GM13977 (cell line): ENCODE results near the gene CPSF4L.

ENCODE experiments used
- DNase-seq: peaks from one replicate; pipeline ENCODE4 v3.0.0; 2012; ENCODE audit warnings: low spot score
- CTCF ChIP-seq: IDR thresholded peaks from 2 replicates; pipeline ENCODE4 v1.5.1; 2012; ENCODE audit warnings: mild to moderate bottlenecking, control low read depth; ENCODE audit not compliant: insufficient read depth; ENCODE audit errors: extremely low read depth, missing control alignments
- in situ Hi-C: fragments of 300-500 bp; cut with MboI; formaldehyde crosslinking; loops from one replicate; pipeline ENCODE4 v1.12.0; 2022; ENCODE audit warnings: low sequenced_read_pairs, low pct_unique_long_range_greater_than_20kb, mixed read lengths, inconsistent platforms; ENCODE audit not compliant: unreplicated experiment

The CPSF4L gene

GRCh38 chr17:73208139-73208827 lies 53.4 kb downstream of the CPSF4L start:
- in situ Hi-C loops = no loop called here
- TF ChIP-seq CTCF = no peak
- no peak for DNase-seq

- no peak for TF ChIP-seq CTCF
- in situ Hi-C loops = no loop called here
- DNase-seq = no peak
These were observed 56.2 kb downstream of the CPSF4L start for GRCh38 chr17:73205459-73205961.

GRCh38 chr17:73203788-73204479 lies 57.7 kb downstream of the CPSF4L start:
- in situ Hi-C loops = no loop called here
- DNase-seq = no peak
- TF ChIP-seq CTCF = no peak

GRCh38 chr17:73203135-73203787 lies 58.4 kb downstream of the CPSF4L start:
- TF ChIP-seq CTCF = no peak
- in situ Hi-C loops = no loop called here
- DNase-seq = no peak

- TF ChIP-seq CTCF = no peak
- DNase-seq = no peak
- in situ Hi-C loops = no loop called here
These were observed 60.2 kb downstream of the CPSF4L start for GRCh38 chr17:73201215-73202069.

- in situ Hi-C loops = no loop called here
- DNase-seq = no peak
- no peak for TF ChIP-seq CTCF
These were observed 61.2 kb downstream of the CPSF4L start for GRCh38 chr17:73200476-73200875.
